Trophoblast cell (in vitro differentiated cells and primary cell): Measurements from ENCODE around the gene UBE2U.

Experiments
- DNase-seq, 2 donors: peaks; one replicate each; pipeline ENCODE4 v3.0.0-alpha.2; 2016
- H2AFZ ChIP-seq: 2 replicates; pipeline ENCODE4 v1.6.1; 2013; ENCODE audit warnings: low read length, moderate library complexity, mild to moderate bottlenecking; ENCODE audit not compliant: insufficient read depth, poor library complexity
- H2AK5ac ChIP-seq: 2 replicates; pipeline ENCODE4 v1.6.1; 2013; ENCODE audit warnings: mild to moderate bottlenecking, low read length
- H2BK120ac ChIP-seq: 2 replicates; pipeline ENCODE4 v1.6.1; 2013; ENCODE audit warnings: low read length, mild to moderate bottlenecking, moderate library complexity; ENCODE audit not compliant: insufficient read depth, poor library complexity
- H2BK12ac ChIP-seq: 2 replicates; pipeline ENCODE4 v1.6.1; 2013; ENCODE audit warnings: mild to moderate bottlenecking, low read length, moderate library complexity
- H2BK5ac ChIP-seq: 2 replicates; pipeline ENCODE4 v1.6.1; 2013; ENCODE audit warnings: low read length, low read depth, moderate library complexity, mild to moderate bottlenecking; ENCODE audit not compliant: poor library complexity
- H3K14ac ChIP-seq: 2 replicates; pipeline ENCODE4 v1.6.1; 2013; ENCODE audit warnings: mild to moderate bottlenecking, low read length
- H3K18ac ChIP-seq: 2 replicates; pipeline ENCODE4 v1.6.1; 2013; ENCODE audit warnings: mild to moderate bottlenecking, low read length
- H3K23ac ChIP-seq: 2 replicates; pipeline ENCODE4 v1.6.1; 2013; ENCODE audit warnings: low read length
- H3K27ac ChIP-seq: 2 replicates; pipeline ENCODE4 v1.5.1; 2013; ENCODE audit warnings: low read depth, mild to moderate bottlenecking, inconsistent platforms, low read length, moderate library complexity
- H3K27me3 ChIP-seq: 2 replicates; pipeline ENCODE4 v1.6.1; 2013; ENCODE audit warnings: inconsistent platforms, mild to moderate bottlenecking, low read length, moderate library complexity; ENCODE audit not compliant: insufficient read depth
- H3K36me3 ChIP-seq, 2 experiments: 1 replicate in 1 of 2; 2 replicates in 1 of 2; pipeline ENCODE4 v1.6.1; 2013; ENCODE audit warnings: low read length in 2 of 2, mild to moderate bottlenecking in 2 of 2, moderate library complexity in 1 of 2; ENCODE audit not compliant: insufficient read depth in 2 of 2, control insufficient read depth in 1 of 2
- H3K4ac ChIP-seq: 2 replicates; pipeline ENCODE4 v1.6.1; 2013; ENCODE audit warnings: low read depth, mild to moderate bottlenecking, low read length, moderate library complexity
- H3K4me1 ChIP-seq, 2 experiments: 1 replicate in 1 of 2; 2 replicates in 1 of 2; pipeline ENCODE4 v1.6.1; 2013; ENCODE audit warnings: low read length in 2 of 2, mild to moderate bottlenecking in 2 of 2, moderate library complexity in 1 of 2; ENCODE audit not compliant: insufficient read depth in 2 of 2, control insufficient read depth in 1 of 2
- H3K4me2 ChIP-seq: 2 replicates; pipeline ENCODE4 v1.6.1; 2013; ENCODE audit warnings: inconsistent platforms, mild to moderate bottlenecking, low read length, moderate library complexity
- H3K4me3 ChIP-seq: 2 replicates; pipeline ENCODE4 v1.5.1; 2013; ENCODE audit warnings: mild to moderate bottlenecking, low read depth, low read length, inconsistent platforms
- H3K79me1 ChIP-seq: one replicate; pipeline ENCODE4 v1.6.1; 2013; ENCODE audit warnings: low read length
- H3K79me2 ChIP-seq: 2 replicates; pipeline ENCODE4 v1.6.1; 2013; ENCODE audit warnings: low read length, mild to moderate bottlenecking; ENCODE audit not compliant: control insufficient read depth, insufficient read depth, poor library complexity
- H3K9ac ChIP-seq: 2 replicates; pipeline ENCODE4 v1.6.1; 2013; ENCODE audit warnings: mild to moderate bottlenecking, low read length
- H3K9me3 ChIP-seq: 2 replicates; pipeline ENCODE4 v1.6.1; 2013; ENCODE audit warnings: low read depth, mild to moderate bottlenecking, control low read depth, inconsistent platforms, low read length; ENCODE audit not compliant: insufficient read depth
- H4K12ac ChIP-seq: 2 replicates; pipeline ENCODE4 v1.6.1; 2013; ENCODE audit warnings: low read depth, mild to moderate bottlenecking, low read length, moderate library complexity
- H4K8ac ChIP-seq: 2 replicates; pipeline ENCODE4 v1.6.1; 2013; ENCODE audit warnings: low read depth, mild to moderate bottlenecking, low read length, moderate library complexity
- H4K91ac ChIP-seq: one replicate; pipeline ENCODE4 v1.6.1; 2013; ENCODE audit warnings: low read depth, mild to moderate bottlenecking, low read length, moderate library complexity
- WGBS: extraction: QIAGEN DNeasy Blood & Tissue Kit; methylation state at CpG from one replicate; pipeline ENCODE4 v1.1.7; 2013; ENCODE audit warnings: missing lambda C conversion rate; ENCODE audit not compliant: insufficient read length, insufficient coverage; ENCODE audit errors: extremely low coverage; 5-methylcytosine and 5-hydroxymethylcytosine counted together

UBE2U gene

DNA sequence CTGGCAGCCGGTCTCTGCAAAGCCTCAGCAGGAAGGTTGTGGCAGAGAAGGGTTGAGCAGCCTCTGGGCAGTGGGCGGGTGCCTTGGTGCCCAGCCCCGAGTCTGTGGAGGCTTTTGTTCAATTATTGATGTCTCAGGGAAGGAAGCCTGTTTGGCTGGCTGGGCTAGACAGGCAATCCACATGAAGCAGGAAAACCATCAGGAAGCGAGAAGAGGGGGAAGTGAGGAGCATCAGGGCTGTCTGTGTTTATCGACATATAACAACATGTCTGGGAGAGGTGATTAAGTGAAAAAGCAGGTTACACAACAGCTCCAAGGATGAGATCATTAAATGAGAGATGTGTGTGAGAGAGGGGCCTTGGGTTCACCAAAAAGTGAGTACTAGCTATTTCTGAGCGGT is 105.4 kb downstream of the UBE2U start:
- H2AK5ac ChIP-seq = no peak overlapping the region
- no peak overlapping the region for H3K9ac ChIP-seq
- peaks cover under 1 to 4% of the 10 kb centered on the region in 2 experiments for H3K4me1 ChIP-seq
- no peak overlapping the region for H4K12ac ChIP-seq
- no peak overlapping the region for H2BK120ac ChIP-seq
- no peak overlapping the region for H3K14ac ChIP-seq
- no peaks in the 10 kb centered on the region for H3K9me3 ChIP-seq
- H2BK5ac ChIP-seq = no peak overlapping the region
- no CpG with 5 or more reads among the region's 6 CpGs for WGBS
- no peak for DNase-seq
- no peak overlapping the region for H3K4ac ChIP-seq
- no peak overlapping the region for H2BK12ac ChIP-seq
- H2AFZ ChIP-seq = no peak overlapping the region
- no peak overlapping the region for H4K91ac ChIP-seq
- no peaks in the 10 kb centered on the region for H3K79me1 ChIP-seq
- no peak overlapping the region for H3K4me3 ChIP-seq
- H3K79me2 ChIP-seq = no peaks in the 10 kb centered on the region
- no peak overlapping the region for H3K23ac ChIP-seq
- H3K27me3 ChIP-seq = no peaks in the 10 kb centered on the region
- no peak overlapping the region for H3K4me2 ChIP-seq
- no peaks in the 10 kb centered on the region for H3K36me3 ChIP-seq
- H3K18ac ChIP-seq = no peak overlapping the region
- no peak overlapping the region for H4K8ac ChIP-seq
- no peak overlapping the region for H3K27ac ChIP-seq

DNA sequence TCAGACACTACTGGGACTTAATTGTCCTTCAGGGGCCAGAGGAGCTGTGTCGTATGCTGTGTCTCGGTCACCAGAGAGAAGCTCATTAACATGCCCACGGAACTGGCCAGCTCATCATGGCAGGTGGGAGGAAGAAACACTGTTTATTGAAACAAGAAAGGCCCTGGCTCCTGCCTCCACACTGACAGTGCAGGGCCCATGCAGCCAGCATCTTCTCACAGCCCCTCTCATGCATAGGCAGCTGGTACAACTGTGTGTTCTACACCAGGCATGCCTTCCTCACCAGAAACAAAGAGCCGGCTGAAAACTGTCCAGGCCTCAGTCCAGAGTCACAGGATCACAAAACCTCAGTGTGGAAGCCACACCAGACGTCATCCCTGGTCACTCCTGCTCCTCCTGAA is 106.0 kb downstream of the UBE2U start:
- no peak overlapping the region for H2BK12ac ChIP-seq
- H2AK5ac ChIP-seq = no peak overlapping the region
- no peak overlapping the region for H4K8ac ChIP-seq
- H3K23ac ChIP-seq = no peak overlapping the region
- H3K4ac ChIP-seq = no peak overlapping the region
- H3K27me3 ChIP-seq = no peaks in the 10 kb centered on the region
- no peak overlapping the region for H3K27ac ChIP-seq
- no peaks in the 10 kb centered on the region for H3K79me2 ChIP-seq
- H2AFZ ChIP-seq = no peak overlapping the region
- no peak for DNase-seq
- no peak overlapping the region for H3K18ac ChIP-seq
- no peak overlapping the region for H2BK120ac ChIP-seq
- no peak overlapping the region for H3K9ac ChIP-seq
- no peak overlapping the region for H4K91ac ChIP-seq
- H3K4me3 ChIP-seq = no peak overlapping the region
- no peak overlapping the region for H4K12ac ChIP-seq
- no CpG with 5 or more reads among the region's 5 CpGs for WGBS
- H2BK5ac ChIP-seq = no peak overlapping the region
- H3K36me3 ChIP-seq = no peaks in the 10 kb centered on the region
- H3K9me3 ChIP-seq = no peaks in the 10 kb centered on the region
- H3K4me1 ChIP-seq = peaks cover 3 to 4% of the 10 kb centered on the region in 2 experiments
- H3K14ac ChIP-seq = no peak overlapping the region
- no peak overlapping the region for H3K4me2 ChIP-seq
- no peaks in the 10 kb centered on the region for H3K79me1 ChIP-seq

DNA sequence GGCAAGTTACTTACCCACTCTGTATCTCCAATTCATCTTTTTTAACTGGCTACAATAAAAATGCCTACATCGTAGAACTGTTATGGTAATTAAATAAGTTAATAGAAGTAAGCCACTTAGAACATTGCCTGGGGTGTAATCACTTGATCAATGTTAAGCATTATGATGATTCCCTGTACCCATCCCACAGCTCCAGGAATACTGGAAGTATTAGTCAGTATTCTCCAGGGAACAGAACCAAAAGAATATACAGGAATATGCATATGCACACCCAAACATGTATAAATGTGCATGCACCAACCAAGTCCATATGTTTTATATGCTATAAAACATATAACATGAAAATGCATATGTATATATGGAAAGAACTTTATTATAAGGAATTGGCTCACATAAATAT is 107.3 kb downstream of the UBE2U start:
- no peak overlapping the region for H2BK120ac ChIP-seq
- no peaks in the 10 kb centered on the region for H3K79me1 ChIP-seq
- WGBS = no CpG with 5 or more reads among the region's 1 CpG
- no peak overlapping the region for H3K23ac ChIP-seq
- no peak overlapping the region for H3K4ac ChIP-seq
- H4K91ac ChIP-seq = no peak overlapping the region
- no peak overlapping the region for H3K18ac ChIP-seq
- no peak overlapping the region for H2BK5ac ChIP-seq
- no peak overlapping the region for H3K9ac ChIP-seq
- H3K27me3 ChIP-seq = no peaks in the 10 kb centered on the region
- no peak overlapping the region for H3K4me2 ChIP-seq
- H2AFZ ChIP-seq = no peak overlapping the region
- DNase-seq = no peak
- no peak overlapping the region for H4K12ac ChIP-seq
- no peaks in the 10 kb centered on the region for H3K79me2 ChIP-seq
- H2AK5ac ChIP-seq = no peak overlapping the region
- no peak overlapping the region for H2BK12ac ChIP-seq
- no peak overlapping the region for H4K8ac ChIP-seq
- no peaks in the 10 kb centered on the region for H3K9me3 ChIP-seq
- H3K14ac ChIP-seq = no peak overlapping the region
- peaks cover 3 to 4% of the 10 kb centered on the region in 2 experiments for H3K4me1 ChIP-seq
- H3K4me3 ChIP-seq = no peak overlapping the region
- H3K36me3 ChIP-seq = no peaks in the 10 kb centered on the region
- no peak overlapping the region for H3K27ac ChIP-seq

DNA sequence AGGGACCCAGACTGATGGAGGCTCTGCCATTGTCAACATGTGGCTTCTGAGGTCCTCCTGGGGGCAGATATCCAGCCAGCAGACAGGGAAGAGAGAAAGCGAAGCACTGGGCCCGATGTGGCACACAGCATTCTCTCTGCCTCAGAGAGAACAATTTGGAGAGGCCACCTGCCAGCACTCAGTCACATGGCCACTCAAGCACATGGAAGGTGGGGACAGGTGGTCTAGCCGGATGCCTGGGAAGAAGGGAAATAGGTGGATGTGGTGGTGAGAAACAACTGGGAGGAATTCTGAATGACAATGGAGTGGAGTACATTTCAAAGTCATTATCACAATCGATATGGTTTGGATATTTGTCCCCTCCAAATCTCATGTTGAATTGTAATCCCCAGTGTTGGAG is 109.0 kb downstream of the UBE2U start:
- H3K9ac ChIP-seq = no peak overlapping the region
- no peak overlapping the region for H4K12ac ChIP-seq
- no peak overlapping the region for H4K91ac ChIP-seq
- H3K4me1 ChIP-seq = peaks cover 3 to 4% of the 10 kb centered on the region in 2 experiments
- no peak overlapping the region for H3K4ac ChIP-seq
- H3K18ac ChIP-seq = no peak overlapping the region
- no peak overlapping the region for H2AFZ ChIP-seq
- no peak overlapping the region for H3K4me3 ChIP-seq
- H3K79me1 ChIP-seq = no peaks in the 10 kb centered on the region
- no peak overlapping the region for H2AK5ac ChIP-seq
- H2BK12ac ChIP-seq = no peak overlapping the region
- no peak overlapping the region for H3K4me2 ChIP-seq
- H3K23ac ChIP-seq = no peak overlapping the region
- no peak overlapping the region for H3K27ac ChIP-seq
- no peak overlapping the region for H3K14ac ChIP-seq
- H3K27me3 ChIP-seq = no peaks in the 10 kb centered on the region
- no peak overlapping the region for H4K8ac ChIP-seq
- no CpG with 5 or more reads among the region's 4 CpGs for WGBS
- no peaks in the 10 kb centered on the region for H3K9me3 ChIP-seq
- no peaks in the 10 kb centered on the region for H3K36me3 ChIP-seq
- no peak for DNase-seq
- H2BK120ac ChIP-seq = no peak overlapping the region
- no peaks in the 10 kb centered on the region for H3K79me2 ChIP-seq
- no peak overlapping the region for H2BK5ac ChIP-seq
